ENCODE data around the gene LRRC1.

DNA sequence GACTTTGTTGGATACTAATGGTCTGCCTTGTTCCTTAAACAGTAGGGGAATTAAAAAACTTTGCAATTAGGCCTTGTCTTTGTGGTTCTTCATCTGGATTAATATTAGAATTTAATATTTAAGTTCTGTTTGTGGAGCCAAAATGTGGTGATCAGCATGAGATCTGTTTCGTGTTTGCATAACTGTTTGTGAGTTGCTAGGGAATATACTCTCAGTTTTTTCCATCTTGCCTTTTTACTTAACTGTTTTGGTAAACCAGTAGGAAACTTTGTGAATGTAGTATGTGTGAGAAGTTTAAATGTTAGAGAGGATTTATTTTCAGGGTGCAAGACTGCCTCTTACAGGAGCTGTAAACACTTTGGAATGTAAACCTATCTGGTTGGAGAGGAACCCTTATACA lies 35.6 kb downstream of the LRRC1 start:
- TF ChIP-seq POLR2A (IDR thresholded peaks at IDR 0.05): no peak
- TF ChIP-seq, protein P1, sequence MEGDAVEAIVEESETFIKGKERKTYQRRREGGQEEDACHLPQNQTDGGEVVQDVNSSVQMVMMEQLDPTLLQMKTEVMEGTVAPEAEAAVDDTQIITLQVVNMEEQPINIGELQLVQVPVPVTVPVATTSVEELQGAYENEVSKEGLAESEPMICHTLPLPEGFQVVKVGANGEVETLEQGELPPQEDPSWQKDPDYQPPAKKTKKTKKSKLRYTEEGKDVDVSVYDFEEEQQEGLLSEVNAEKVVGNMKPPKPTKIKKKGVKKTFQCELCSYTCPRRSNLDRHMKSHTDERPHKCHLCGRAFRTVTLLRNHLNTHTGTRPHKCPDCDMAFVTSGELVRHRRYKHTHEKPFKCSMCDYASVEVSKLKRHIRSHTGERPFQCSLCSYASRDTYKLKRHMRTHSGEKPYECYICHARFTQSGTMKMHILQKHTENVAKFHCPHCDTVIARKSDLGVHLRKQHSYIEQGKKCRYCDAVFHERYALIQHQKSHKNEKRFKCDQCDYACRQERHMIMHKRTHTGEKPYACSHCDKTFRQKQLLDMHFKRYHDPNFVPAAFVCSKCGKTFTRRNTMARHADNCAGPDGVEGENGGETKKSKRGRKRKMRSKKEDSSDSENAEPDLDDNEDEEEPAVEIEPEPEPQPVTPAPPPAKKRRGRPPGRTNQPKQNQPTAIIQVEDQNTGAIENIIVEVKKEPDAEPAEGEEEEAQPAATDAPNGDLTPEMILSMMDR (IDR thresholded peaks at IDR 0.05): no peak
- TF ChIP-seq POLR2AphosphoS5 (IDR thresholded peaks at IDR 0.05): no peak
